Measurements from ENCODE around the gene NUP155.

DNA sequence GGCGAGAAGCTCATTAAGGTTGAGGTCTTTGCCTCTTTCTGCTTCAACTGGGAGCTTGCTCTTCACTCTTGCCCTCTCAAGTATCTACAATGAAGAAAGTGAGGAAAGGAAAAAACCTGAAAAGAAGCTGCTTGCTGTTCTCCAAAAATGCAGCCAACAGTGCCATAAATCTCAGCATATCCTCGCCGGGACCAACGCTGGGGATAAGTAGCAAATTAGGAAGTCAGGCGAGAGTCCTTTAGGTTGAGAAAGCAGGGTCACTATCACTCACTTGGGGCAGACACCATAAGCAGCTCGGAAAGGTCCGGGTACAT lies 399 bp downstream of the NUP155 start:
- TF ChIP-seq, protein P1, sequence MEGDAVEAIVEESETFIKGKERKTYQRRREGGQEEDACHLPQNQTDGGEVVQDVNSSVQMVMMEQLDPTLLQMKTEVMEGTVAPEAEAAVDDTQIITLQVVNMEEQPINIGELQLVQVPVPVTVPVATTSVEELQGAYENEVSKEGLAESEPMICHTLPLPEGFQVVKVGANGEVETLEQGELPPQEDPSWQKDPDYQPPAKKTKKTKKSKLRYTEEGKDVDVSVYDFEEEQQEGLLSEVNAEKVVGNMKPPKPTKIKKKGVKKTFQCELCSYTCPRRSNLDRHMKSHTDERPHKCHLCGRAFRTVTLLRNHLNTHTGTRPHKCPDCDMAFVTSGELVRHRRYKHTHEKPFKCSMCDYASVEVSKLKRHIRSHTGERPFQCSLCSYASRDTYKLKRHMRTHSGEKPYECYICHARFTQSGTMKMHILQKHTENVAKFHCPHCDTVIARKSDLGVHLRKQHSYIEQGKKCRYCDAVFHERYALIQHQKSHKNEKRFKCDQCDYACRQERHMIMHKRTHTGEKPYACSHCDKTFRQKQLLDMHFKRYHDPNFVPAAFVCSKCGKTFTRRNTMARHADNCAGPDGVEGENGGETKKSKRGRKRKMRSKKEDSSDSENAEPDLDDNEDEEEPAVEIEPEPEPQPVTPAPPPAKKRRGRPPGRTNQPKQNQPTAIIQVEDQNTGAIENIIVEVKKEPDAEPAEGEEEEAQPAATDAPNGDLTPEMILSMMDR (IDR thresholded peaks at IDR 0.05) = no peak
- no peak for TF ChIP-seq POLR2A (IDR thresholded peaks at IDR 0.05)
